ENCODE data around the gene KXD1.

KXD1 gene

DNA sequence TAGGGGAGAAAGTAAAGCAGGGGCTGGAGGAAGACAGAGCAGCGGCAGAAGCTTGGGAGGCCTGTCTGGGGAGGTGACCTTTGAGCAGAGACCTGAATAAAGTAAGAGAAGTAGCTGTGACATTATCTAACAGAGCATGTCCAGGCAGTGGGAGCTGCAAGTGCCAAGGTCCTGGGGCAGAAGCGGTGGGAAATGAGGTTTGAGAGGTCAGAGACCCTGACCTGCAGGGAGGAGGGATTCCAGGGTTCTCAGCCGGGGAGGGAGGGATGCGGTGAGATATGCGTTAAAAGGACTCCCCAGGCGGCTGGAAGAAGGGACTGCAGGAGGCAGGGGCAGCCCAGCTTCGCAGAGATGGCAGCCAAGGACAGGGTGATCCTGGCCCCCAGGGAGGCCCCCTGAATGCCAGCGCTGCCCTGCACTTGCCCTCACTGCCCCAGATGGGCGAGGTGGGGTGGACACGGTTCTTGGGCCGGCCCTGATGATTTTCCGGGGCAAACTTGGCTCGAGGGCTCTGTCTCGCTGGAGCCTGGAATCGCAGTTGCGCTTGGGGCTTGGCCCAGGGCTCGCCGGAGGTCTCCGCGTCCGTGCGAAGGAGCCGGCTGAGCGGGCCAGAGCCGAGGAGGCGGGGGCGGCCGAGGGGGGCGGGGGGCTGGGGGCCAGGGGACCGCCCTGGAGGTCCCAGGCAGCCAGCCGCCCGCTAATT, 45.7 kb downstream of the KXD1 start:
- peak in 1 of 5 experiments; percentile 37 for DNase-seq

DNA sequence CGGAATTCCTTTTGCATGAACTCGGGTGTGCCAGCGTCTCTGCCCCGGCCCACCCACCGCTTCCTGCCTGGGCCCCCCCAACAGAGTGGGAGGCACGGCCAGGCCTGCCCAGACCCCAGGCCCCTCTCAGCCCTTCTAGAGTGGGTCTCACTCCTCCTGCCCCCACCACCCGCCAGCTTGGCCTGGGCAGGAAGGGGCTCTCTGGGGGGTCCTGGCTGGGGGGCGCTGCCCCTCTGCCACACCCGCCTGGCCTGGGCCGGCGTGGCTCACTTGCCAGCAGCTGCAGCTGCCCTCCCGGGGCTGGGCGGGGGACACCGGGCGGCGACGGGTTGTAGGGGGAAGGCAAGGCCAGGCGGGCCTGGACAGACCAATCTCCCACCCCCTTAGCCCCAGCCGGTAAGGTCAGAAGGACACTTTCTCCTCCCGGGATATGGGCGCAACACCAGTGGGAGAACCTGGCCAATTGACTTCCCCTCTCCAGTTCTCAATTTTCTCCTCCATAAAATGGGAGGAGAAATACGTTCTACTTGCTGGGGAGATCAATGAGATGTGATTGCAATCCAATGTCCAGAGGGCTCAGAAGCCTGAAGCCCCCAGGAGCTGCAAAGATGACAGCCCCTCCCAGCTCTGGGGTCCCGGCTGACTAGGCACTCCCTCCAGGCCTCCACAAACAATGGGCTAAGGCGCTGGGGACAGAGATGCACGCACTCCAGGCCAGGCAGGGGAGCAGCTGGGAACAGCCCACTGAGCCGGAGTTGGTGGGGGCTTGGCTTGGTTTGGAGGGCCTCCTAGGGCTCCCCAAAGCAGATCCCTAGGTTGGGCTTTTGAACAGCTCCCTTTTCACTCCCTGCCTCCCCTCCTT, 46.5 kb downstream of the KXD1 start:
- no peak for DNase-seq

DNA sequence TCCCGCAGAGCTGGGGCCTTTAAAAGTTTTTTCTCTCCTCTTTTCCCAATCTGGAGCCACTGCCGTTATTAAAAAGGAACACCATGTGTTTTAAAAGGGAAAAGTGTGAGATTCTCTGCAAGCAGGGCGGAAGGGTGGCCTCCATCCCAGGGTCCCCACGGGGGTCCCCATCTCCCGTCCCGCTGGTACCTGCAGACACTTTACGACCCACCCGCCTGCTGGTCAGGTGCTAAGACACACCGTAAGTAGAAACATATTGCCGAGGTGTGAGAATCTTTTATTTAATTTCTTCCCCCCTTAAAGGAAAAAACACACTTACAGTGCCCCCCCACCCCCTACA, 47.1 kb downstream of the KXD1 start:
- DNase-seq: no peak

DNA sequence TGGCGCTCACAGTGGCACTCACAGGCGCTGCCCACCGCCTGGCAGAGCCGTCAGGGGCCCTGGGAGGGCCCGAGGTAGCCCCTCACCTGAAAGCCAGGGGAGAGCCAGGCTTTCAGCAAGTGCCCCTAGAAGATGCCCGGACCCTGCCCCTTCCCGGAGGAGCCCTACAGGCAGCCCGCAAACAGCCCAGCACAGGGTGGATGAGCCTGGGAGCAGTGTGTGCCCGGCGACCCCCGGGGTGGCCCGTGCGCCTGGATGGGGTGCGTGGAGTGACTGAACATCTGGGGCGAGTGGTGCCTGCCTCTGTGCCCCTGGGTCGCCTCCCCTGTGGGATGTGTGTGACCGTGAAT, 47.5 kb downstream of the KXD1 start:
- no peak for DNase-seq

DNA sequence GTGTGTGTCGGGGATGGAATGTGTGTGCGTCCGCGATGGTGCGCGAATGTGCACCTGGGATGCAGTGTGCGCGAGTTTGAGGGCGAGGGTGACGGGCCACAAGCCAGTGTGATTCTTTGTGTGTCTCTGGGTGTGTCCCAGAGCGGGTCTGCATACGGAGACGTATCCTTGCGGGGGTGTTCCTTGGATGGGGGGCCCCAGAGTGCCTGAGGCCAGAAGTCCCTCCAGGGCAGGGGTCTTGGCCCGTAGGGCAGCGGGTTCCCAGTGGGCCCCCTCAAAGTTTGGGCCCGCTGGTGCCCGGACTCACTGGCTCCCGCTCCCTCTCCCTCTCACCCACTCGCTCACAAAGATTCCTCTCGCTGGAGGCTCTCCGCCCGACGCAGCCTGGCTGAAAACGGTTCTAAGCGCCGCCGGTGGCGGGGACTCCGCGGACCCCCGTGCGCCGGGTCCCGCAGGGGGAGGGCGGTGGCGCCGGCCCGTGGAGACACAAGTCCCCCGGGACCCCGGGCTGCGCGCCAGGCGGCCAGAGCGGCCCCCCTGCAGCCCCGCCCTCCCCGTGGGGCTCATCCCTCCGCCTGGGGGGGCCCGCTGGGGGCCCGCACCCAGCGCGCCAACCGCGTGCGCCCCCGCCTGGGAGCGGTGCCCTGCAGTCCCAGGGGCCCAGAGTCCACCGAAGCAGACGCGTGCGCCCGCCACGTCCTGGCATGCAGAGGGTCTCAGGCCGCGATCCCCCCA, 48.0 kb downstream of the KXD1 start:
- no peak for DNase-seq

DNA sequence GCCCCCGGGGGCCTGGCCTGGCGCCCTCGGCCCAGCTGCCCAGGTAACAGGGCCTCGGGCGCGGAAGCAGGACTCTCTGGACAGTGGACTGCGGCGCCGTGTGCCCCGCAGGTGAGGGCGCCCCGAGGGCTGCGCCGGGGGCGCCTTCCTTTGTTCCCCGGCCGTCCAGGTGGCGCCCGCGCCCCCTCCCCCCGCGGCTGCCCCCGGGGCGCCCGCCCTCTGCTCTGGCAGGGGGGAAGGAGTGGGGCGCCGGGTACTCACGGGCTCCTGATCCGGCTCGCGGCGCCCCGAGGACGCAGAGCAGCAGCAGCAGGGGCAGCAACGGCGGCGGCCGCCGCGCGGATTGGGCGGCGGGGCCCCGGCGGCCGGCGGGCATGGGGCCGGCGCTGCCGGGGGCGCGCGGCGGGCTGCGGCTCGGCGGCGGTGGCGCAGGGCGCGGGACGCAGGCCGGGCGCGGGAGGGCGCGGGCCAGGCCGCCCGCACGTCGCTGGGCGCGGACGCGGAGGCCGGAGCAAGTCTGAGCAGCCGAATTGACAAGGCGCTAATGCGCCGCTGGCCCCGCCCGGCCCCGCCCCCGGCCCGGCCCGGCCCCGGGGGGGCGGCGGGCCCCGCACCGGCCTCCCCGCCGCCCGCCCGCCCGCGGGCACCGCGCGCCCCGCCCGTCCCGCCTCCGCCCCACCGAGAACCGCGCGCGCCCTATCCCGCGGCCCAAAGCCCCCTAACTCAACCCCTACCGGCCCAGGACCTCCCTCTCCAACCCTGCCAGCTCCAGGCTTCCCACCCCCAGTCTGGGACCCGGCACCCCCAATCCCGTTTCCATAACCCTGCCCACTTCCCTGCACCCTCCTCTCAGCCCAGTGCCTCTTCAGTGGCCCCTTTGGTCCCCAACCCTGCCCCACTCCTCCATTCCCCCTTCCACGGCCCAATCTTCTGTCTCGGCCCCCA, 48.9 kb downstream of the KXD1 start, which contains the start of gene CRLF1:
CRLF1 (minus strand) TSS at position 519 of the 945 bp plus-strand sequence; CDS start at position 376, 143 bp downstream.
- no peak for DNase-seq

DNA sequence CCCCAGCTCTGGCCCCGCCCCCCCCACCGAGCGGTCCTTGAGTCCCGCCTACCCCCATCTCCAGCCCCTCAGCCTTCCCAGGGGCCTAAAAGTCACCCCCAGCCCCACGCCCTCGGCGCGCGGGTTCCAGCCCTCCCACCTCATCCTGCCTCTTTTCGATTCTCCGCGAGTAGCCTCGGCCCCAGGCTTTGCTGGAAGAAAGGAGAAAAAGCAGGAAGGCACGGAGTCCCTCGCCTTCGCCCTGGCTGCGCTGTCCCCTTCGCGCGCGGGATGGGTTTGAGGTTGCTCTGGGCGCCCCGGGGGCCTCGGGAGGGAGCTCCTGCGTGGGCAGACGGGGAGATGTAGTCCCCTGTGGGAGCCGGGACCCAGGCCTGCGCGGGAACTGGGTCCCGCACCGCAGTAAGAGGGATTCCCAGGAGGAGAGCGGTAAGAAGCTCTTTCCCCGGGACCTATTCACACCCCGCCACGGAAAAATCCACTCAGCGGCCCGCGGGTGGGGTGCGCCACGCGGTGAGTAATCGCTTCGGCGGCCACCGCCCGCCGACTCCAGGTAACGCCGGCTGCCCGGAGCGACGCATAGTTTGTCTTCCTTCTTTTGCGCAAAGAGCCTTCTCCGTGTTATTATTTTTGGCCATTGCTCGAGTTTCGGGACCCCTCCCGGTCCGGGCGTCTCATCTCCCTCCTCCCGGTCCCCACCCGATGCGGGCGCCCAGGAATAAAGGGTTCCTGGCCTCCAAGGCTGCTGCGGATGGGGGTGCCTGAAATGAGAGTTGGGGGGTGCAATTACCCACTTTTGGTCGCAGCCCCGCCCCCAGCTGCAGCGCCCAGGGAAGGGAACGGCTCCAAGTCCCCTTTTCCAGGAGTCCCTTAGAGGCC, 49.8 kb downstream of the KXD1 start:
- DNase-seq: no peak

DNA sequence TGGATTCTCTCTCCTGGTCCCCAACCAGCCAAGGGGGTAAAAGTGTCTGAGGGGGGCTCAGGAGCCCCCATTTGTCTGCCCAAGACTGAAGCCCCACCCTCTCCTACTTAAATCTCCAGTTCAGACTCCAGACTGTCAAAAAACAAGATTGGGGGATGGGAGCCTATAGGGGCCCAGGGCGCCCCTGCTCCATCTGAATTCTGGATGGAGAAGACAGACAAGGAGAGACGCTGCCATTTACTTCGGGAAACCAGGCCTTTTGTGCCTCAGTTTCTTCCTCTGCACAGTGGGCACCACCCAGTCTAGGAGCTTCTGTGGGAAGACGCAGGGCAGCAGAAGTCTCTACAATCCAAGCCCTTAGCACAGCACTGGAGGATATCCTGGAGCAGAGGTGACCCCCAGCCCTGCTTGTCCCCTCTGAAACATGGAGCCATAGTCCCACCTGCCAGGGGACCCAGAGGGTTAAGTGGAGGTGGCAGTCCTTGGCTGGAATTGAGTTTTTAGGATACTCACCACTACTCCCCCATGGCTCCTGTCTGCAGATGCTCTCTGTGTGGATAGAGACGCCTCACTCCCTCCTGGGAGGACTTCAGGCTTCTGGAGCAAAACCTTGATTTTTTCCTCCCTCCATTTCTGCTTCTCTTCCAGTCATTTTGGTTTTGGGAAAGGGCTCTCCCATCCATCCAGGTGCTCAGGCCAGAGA, 50.6 kb downstream of the KXD1 start:
- no peak for DNase-seq

DNA sequence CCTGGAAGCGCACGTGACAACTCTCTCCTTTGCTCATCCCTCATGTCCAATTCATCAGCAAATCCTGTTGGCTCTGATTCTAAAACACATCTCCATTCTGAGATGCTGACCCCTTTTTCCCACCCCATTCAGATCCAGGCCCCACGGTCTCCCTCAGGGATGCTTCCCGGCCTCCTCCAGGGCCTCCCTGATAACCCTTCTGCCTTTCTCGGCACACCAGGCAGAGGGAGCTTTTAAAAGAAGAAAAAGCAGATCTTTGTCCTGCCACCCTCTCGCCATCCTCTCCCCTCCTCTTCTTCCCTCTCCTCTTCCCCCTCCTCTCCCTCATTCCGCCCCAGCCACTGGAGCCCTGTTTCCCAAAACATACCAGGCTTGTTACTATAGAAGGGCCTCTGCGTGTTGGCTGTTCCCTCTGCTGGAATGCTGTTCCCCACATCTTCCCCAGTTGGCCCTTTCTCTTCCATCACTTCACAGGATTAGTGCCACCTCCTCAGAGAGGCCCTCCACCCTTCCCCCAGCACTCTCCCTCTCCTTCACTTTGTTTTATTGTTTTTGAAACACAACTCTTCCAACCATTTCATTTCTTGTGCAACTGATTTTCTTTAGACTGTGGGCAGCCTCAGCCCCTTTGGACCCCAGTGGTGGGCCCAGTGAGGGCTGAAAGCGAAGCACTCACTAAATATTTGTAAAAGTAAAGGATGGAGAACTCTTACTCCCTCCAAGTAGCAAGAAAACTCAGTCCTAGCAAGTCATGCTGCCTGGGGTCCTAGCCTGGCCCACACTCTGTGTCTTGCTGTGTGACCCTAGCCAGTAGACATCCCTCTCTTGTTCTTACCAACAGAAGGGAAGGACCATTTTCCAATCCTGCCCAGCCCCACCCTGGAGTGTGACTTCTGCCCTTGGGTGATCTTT, 51.4 kb downstream of the KXD1 start:
- DNase-seq: no peak

DNA sequence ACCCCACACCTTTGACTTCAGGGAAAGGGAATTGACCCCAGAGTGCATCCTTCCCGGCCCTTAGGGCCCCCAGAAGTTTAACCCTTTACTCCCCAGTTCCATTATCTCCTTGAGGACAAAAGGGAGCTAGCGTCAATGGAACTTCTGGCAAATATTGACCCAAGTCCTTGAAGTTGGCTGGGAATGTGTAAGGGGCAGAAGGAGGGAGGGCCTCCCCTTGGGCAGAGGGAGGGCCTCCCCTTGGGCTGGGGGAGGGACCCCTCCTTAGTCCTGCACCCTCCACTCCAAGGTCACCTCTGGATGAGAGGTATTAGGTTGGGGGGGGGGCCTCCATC, 52.0 kb downstream of the KXD1 start:
- DNase-seq: no peak

DNA sequence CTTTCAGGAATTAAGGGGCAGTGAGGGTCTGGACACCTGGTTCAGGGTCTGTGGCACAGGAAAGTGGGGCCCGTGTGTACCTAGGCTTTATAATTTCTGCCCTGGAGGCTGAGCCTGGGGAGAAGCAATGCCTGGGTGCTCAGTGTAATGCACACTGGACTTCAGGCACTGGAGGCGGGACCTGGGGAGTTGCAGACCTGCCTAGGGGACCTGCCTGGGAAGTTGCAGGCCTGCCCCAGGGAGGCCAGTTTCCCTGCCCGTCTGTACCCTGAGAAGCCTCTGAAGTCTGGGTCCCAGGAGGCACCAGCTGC, 52.5 kb downstream of the KXD1 start:
- DNase-seq: no peak

DNA sequence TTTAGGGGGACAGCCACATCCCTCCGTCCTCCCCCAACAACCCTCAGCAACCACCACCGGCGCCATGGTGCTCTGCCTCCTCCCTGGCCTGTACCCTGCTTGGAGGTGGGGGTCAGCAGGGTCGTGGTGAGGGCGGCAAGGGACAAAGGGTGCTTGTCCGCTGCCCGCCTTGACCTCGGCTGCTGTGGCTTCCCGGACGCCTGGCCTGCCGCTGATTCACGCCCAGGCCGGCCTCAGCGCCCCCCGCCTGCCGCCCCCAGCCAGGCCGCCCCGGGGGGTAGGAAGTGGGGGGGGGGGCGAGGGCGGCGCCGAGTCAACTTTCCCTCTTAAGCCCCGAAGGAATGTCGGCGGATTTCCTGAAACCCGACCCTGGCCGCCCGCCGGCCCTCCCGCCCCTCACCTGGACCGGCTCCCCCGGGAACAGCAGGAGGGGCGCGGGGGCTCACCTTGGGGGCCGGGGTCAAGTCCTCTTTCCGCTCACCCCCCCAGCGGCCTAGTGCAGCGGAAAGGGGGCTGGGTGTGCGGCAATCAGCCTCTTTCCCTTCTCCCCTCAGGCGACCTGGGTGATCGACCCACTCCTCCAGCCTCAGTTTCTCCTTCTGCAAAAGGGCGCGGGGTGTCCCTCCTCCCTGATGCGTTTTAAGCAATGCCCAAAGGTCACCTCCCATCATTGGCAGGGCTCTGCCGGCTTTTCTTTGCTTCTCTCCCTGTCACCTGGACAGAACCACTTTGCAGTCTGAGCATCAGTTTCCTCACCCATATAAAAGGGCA, 53.1 kb downstream of the KXD1 start:
- no peak for DNase-seq

DNA sequence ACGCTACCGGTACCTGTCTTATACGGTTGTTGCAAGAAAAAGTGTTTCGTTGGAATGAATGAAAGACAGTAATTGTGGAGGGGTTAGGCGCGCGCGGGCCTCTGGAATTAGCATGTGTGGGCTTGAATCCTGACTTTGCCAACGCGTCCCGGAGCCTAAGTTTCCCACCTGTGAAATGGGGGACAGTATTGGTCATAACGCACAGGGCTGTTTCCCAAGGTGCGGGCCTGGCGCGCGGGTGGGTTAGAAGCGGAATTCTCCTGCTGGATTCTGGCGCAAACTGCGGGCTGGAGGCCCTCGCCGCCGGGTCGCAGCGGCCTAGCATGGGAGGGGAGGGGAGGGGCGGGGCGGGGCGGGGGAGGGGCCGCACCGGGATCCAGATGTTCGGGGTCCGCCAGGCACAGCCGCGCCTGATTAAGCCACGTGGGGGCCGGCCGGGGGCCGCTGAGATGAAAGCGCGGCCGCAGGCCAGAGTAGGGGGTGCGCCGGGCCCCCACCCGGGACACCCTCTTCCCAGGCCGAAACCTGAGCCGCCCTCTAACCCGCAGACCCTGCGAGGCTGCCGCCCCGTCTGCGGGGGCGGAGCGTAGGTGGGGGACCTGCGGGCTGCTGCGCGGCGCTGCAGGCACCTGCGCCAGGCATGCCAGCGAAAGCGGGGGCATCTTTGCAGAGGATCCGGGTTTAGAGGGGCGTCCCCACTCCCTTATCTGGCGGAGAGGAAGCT, 53.8 kb downstream of the KXD1 start:
- no peak for DNase-seq

DNA sequence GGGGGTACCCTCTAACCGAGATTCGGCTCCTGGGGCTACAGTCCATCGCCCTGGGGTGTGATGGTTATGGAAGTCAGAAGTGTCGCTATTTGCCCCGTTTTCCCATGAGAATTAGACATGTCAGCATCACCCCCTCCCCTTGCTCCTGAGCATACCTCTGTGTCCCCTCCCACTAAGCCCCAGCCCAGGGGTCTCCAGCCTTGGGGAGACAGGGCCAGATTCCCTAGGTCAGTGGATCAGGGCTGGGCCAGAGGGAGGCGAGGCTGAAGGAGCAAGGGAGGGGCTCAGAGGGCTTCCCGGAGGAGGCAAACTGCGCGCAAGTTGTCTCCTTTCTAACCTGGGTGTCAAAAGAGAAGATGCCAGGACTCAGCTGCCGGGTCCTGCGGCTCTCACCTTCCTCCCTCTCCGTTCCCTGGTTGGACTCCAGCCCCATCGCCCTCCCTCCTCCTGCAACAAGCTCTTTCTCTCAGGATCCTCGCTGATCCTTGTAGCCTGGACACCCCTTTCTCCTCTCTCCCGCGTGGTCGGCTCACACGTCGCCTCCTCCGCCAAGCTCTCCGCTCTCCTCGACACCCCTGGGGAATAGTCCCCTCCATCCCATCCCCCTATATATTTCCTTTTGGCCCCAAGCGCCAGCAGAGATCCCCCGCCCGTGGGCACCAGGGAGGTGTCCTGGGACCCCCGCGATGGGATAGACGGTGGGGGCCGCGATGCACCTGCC, 54.5 kb downstream of the KXD1 start:
- no peak for DNase-seq

DNA sequence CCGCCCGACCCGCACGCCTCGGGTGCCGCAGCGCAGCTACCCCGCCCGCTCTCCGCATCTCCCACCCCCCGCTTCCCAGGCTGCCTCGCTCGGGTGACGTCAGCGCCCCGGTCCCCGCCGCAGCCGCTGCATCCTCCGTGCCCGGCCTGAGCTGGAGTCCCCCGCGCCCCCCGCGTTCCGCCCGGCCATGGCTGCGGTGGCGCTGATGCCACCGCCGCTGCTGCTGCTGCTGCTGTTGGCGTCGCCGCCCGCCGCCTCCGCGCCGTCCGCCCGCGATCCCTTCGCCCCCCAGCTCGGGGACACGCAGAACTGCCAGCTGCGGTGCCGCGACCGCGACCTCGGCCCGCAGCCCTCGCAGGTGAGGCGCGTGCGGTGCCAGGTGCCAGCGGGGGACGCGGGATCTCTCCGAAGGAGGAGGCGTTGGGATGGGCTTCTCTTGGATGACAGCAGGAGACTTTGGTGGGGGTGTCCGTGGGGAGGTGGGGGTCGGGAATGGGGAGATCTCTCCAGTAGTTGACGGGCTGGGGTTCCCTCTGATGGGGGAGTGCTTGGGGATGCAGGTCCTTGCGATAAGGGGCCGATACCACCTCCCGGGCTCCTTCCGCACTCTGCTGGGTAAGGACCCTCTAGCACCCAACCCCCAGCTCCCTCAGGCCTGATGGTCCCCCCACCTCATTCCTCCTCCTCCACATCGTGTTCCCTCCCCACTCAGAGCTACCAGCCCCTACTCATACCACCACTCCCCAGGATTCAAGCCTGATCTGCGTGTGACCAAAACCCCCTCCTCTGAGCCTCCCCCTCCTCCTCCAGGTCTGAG, 55.3 kb downstream of the KXD1 start, which contains the start of gene TMEM59L:
TMEM59L (plus strand) TSS at position 99 of the 817 bp plus-strand sequence; CDS start at position 188, 89 bp downstream.
- DNase-seq: peak in 4 of 5 experiments; percentile 14 to 53 (median 42)

DNA sequence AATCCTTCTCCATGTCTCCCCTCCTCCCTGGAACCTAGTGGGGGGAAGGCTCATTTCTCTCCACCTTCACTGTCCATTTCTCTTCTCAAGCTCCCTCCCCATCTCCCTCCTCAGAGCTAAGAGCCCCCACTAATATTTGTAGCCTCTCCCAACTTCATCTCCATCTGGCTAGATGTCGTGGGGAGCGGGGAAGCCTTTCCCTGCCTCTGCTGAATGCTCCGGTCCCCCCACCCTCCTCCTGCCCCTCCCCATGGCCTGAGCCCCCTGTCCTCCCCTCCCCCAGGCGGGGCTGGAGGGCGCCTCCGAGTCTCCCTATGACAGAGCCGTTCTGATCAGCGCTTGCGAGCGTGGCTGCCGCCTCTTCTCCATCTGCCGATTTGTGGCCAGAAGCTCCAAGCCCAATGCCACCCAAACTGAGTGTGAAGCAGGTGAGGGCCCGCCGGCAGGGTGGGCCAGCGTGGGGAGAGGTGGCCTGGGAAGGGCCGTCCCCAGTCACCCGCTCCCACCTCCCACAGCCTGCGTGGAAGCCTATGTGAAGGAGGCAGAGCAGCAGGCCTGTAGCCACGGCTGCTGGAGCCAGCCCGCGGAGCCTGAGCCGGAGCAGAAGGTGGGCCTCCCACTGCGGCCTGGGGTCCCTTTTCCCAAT, 56.0 kb downstream of the KXD1 start:
- no peak for DNase-seq

Data from T-helper 2 cell (primary cell).